Medulla oblongata (tissue), 1 donor: ENCODE results near the gene CEACAM21.
A peak's percentile ranks its signal among the peaks of the same experiment; 100 is the strongest.

ENCODE experiments used
- DNase-seq: peaks from one replicate; pipeline ENCODE4 v3.0.0-alpha.2; 2015; ENCODE audit errors: extremely low spot score

The CEACAM21 gene

GRCh38 chr19:41586064-41586463 is 10.1 kb downstream of the CEACAM21 start:
- no peak for DNase-seq

GRCh38 chr19:41587101-41587837 is 11.3 kb downstream of the CEACAM21 start:
- DNase-seq, result no peak

- DNase-seq, result no peak
Measured at GRCh38 chr19:41587838-41588210, 11.9 kb downstream of the CEACAM21 start.

GRCh38 chr19:41588497-41589209 is 12.7 kb downstream of the CEACAM21 start:
- DNase-seq, result no peak

GRCh38 chr19:41589371-41589770 is 13.4 kb downstream of the CEACAM21 start:
- no peak for DNase-seq

- no peak for DNase-seq
Measured at GRCh38 chr19:41590936-41591335, 15.0 kb downstream of the CEACAM21 start.

- no peak for DNase-seq
Measured at GRCh38 chr19:41591951-41592562, 16.1 kb downstream of the CEACAM21 start.

GRCh38 chr19:41595258-41595889 is 19.4 kb downstream of the CEACAM21 start:
- DNase-seq, result peak; percentile 77

- no peak for DNase-seq
Measured at GRCh38 chr19:41595890-41596280, 19.9 kb downstream of the CEACAM21 start.

GRCh38 chr19:41597600-41598041 is 21.7 kb downstream of the CEACAM21 start:
- peak; percentile 80 for DNase-seq

GRCh38 chr19:41599175-41599966 is 23.4 kb downstream of the CEACAM21 start:
- no peak for DNase-seq

- DNase-seq, result no peak
Measured at GRCh38 chr19:41601771-41602170, 25.8 kb downstream of the CEACAM21 start.

- no peak for DNase-seq
Measured at GRCh38 chr19:41604831-41605230, 28.9 kb downstream of the CEACAM21 start.

- DNase-seq, result no peak
Measured at GRCh38 chr19:41606215-41606837, 30.4 kb downstream of the CEACAM21 start.

- no peak for DNase-seq
Measured at GRCh38 chr19:41607668-41608067, 31.7 kb downstream of the CEACAM21 start.

- no peak for DNase-seq
Measured at GRCh38 chr19:41610789-41611188, 34.8 kb downstream of the CEACAM21 start.

GRCh38 chr19:41612483-41612882 is 36.5 kb downstream of the CEACAM21 start:
- no peak for DNase-seq

GRCh38 chr19:41615207-41615606 is 39.2 kb downstream of the CEACAM21 start:
- DNase-seq, result no peak

GRCh38 chr19:41616792-41617621 is 41.0 kb downstream of the CEACAM21 start:
- no peak for DNase-seq
